ENCODE results near the gene CH25H.
A peak's percentile ranks its signal among the peaks of the same experiment; 100 is the strongest.
"Not testable (repeated sequence)": the region's sequence is repeated elsewhere in the genome, so short reads cannot be mapped to it uniquely, and the experiment has no call there.

CH25H gene, protein sequence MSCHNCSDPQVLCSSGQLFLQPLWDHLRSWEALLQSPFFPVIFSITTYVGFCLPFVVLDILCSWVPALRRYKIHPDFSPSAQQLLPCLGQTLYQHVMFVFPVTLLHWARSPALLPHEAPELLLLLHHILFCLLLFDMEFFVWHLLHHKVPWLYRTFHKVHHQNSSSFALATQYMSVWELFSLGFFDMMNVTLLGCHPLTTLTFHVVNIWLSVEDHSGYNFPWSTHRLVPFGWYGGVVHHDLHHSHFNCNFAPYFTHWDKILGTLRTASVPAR

GRCh38 chr10:89207181-89207800, at the start of gene CH25H:
TSS of gene CH25H (minus strand) at chr10:89207317. CDS start at chr10:89207292, 25 bp downstream.
- no peak for DNase-seq

DNA sequence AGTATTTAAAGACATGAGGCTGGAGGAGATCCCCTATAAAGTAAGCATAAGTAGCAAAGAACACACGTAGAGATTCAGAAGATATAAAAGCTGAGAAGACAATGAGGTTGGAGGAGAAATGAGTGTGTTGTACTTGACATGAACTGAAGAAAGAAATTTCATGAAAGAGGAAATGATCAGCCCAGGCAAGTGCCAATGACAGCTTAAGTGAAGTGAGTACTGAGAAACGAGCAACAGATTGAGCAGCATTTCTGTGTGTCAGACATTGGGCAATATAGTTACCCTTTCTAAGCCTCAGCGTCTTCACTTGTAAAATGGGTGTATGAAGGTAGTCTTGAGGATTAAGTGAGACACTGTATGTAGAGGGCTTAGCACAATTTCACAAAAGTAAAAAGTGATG, 49.2 kb upstream of the CH25H start:
- DNase-seq = no peak

- no peak for DNase-seq
Measured at GRCh38 chr10:89255793-89256192, 48.7 kb upstream of the CH25H start.

DNA sequence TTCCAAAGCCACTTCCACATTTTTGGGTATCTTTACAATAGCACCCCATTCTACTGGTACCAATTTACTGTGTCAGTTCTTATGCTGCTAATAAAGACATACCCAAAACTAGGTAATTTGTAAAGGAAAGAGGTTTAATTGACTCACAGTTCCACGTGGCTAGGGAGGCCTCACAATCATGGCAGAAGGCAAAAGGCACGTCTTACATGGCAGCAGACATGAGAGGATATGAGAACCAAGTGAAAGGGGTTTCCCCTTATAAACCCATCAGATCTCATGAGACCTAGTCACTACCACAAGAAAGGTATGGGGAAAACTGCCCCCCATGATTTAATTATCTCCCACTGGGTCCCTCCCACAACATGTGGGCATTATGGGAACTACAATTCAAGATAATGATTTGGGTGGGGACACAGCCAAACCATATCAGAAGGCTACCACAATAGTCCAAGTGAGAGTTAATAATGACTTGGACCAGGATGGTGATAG, 48.0 kb upstream of the CH25H start:
- DNase-seq = not testable (repeated sequence)

DNA sequence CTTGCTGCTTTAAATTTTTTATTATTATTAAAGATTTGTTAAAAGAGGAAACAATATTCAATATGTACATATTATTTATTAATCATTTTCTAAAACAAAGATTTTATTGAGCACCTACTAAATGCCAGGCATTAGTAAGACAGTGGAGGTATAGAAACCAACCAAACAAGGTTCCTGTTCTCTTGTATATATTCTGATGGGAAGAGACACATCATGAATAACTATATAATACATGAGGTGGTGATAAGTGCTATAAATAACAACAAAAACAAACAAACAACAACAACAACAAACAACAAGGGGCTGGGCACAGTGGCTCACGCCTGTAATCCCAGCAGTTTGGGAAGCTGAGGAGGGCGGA, 45.1 kb upstream of the CH25H start:
- no peak for DNase-seq

- DNase-seq = peak; percentile 97
Measured at GRCh38 chr10:89251409-89252224, 44.5 kb upstream of the CH25H start, which contains the start of gene LIPA. TSS of gene LIPA (minus strand) at chr10:89251775. CDS start at chr10:89247648, 4,127 bp downstream.

- peak; percentile 50 for DNase-seq
Measured at GRCh38 chr10:89250865-89251408, 43.8 kb upstream of the CH25H start.

GRCh38 chr10:89248990-89249389, 41.9 kb upstream of the CH25H start:
- DNase-seq = no peak

DNA sequence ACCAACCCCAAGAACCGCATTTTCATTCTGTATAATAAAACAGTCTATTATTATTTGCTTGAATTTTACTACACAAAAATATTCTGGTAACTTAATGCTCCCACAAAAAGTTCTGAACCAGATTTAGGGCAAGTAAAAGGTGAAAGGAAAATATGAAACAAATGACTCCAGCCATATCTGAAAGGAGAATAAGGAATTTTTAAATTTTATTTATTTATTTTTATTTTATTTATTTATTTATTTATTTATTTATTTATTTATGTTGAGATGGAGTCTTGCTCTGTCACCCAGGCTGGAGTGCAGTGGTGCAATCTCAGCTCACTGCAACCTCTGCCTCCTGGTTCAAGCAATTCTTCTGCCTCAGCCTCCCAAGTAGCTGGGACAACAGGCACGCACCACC, 40.5 kb upstream of the CH25H start:
- not testable (repeated sequence) for DNase-seq

- DNase-seq = no peak
Measured at GRCh38 chr10:89245802-89246201, 38.7 kb upstream of the CH25H start.

DNA sequence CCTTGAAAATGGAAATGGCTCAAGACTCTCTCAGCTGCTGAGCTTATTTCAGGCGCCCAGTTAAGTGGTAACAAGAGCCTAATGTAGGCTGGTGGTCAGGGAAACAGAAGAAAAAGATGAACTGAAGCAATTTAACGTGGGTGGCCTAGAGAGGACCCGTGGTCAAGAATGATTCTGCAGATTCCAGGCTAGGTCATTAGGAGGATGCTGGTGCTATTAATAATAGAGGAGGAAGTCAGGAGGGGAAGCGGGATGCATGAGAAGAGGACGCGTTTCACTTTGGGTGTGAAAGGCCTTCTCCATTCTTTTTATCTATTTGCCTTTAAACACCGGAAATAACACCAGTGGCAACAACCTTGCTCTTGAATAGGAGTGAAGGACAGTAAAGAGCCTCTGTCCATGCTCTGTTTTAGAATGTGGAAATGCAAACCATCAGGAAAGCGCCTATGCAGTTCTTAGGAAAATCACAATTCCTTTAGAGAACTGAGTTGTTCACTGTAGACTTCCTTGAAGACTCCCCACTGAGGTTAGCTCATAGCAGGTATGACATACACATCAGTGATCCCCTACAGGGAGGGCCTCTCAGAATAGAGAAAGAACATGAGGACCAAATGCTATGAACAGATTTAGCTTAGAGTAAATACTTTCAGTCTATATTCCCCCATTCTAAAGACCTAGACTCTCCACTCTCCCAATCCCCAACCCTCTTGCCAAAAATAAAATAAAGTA, 35.9 kb upstream of the CH25H start:
- DNase-seq = no peak

DNA sequence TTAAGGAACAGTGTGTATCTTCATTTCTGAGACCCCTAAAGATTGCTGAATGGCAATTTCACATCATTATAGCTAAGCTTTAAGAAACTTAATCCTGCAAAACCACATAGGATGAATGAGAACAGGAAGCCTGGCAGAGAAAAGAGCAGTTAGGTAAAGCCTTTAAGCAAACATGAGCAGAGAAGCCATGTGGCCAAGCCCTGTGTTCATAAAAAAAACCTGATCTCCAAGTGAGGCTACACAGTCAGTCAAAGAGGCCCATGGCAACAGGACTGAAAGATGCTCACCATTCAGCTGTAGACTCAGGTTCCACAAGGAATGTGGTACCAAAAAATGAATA, 35.2 kb upstream of the CH25H start:
- peak; percentile 12 for DNase-seq

DNA sequence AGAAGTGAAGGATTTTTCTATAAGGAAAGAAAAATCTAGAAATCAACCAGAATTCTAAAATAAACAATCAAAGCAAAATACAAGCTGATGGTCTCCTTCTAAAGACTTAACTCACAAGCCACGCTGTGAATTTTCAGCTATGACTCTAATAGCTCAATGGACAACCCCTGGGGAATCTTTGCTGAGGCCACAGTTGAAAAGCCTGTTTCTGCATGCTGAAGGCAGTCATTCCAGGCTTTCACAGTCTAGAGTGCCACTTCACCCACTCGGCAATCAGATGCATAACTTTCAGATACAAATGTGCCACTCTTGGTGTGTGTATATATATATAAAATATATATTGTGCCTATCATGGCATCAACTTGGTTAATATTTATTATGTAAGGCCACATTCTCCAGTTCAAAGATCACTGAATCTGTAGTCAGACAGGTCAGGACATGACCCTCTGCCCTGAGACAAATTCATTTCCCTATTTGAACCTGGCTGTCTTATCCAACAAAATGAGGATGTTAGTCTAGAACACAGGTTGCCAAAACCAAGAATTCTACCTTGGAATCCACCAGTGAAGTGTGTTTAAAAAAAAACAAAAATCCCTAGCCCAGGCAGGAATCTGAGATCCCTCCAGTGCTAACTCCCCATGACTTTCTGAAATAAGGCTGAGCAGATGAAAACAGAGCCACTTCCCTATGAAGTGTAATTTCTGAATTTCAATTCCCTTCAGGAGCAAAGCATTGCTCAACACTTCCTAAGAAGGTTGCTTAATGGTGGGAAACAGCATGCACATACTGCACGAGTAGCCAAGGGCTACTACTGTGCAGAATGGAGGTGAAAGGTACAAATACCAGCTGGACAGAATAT, 34.6 kb upstream of the CH25H start:
- no peak for DNase-seq

DNA sequence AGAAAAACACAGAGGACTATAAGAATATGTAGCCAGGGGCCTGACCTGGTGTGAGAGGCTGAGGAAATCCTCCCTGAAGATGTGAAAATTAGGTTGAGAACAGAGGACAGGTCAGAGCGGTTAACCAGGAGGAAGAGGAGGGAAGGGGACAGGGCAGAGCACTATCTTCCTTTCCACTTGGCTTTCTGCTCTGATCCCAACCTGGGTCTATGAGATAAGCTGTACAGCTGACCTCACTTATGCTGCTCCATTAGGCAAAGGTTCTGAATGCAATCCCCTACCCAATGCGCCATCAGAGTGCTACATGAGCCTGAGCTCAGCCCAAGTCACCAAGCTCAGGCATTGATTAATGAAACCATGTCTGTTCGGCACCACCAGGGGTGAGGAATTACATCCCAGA, 33.9 kb upstream of the CH25H start:
- DNase-seq = no peak

DNA sequence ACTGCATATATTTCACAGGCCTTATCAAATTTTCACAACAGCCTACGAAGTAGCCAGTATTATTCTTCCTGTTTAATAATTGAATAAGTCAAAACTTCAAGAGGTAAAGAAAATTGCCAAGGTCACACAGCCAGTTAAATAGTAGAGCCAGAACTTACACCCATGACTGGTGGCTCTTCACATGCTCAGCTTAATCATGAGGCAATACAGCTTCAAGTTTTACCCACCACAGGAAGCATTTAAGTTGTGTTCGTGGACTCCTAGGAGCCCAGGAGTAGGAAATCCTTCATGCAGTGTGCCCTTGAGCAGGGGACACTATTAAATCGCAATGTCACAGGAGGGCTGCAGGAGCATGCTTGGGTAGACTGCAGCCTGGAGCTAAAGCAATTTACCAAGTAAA, 33.4 kb upstream of the CH25H start:
- no peak for DNase-seq

DNA sequence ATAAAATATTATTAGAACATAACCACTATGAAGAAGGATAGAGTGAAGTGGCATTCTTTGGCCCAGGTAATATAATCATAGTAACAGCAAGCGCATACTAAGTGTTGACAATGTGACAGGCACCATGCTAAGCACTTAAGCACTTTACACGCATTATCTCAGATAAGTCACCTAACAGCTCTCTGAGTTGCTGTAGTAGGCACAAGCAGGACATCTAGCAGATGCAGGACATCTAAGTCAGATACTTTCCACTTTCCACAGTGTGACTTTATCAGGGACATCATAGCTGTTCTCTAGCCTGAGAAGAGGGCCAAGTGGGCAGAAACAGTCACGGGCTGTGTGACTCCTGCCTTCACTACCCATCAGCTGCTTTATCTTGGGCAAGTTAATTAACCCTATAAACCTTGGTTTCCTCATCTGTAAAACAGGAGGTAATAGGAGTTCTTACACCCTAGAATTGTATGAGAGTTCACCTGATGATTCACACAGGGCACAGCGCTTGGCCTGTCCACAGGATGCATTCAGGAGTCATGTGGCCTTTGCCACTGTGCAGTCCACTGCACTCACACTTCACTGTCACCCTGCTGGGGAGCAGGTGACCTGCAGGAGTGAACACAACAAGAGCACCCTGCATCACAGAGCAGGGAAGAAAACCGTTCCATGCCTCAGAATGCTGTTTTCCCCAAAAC, 32.0 kb upstream of the CH25H start:
- no peak for DNase-seq

DNA sequence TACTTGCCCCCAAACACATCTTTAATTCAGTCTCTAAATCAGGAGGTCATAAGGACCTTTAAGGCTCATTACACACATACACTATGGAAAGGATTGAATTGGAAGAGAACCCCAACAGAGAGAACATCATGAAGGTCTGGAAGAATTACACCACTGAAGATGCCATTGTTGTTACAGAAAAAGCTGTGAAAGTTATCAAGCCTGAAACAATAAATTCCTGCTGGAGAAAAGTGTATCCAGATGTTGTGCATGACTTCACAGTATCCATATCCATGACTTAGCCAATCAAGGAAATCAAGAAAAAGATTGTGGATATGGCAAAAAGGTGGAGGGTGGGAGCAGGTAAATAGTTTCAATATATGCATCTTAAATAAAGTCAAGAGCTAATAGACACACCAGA, 30.7 kb upstream of the CH25H start:
- DNase-seq = no peak

GRCh38 chr10:89236226-89236797, 29.2 kb upstream of the CH25H start:
- no peak for DNase-seq

GRCh38 chr10:89235073-89235798, 28.1 kb upstream of the CH25H start:
- DNase-seq = no peak

GRCh38 chr10:89233033-89233432, 25.9 kb upstream of the CH25H start:
- DNase-seq = no peak
